Neuron (in vitro differentiated cells): ENCODE measurements around the gene MFAP5.

Experiments used
- H2AFZ ChIP-seq: one replicate; pipeline ENCODE4 v1.6.1; 2013; ENCODE audit warnings: low read depth, mild to moderate bottlenecking, inconsistent platforms, low read length, moderate library complexity
- H3K27me3 ChIP-seq: one replicate; pipeline ENCODE4 v1.6.1; 2013; ENCODE audit warnings: low read length; ENCODE audit not compliant: insufficient read depth
- H3K36me3 ChIP-seq: one replicate; pipeline ENCODE4 v1.6.1; 2013; ENCODE audit warnings: low read length; ENCODE audit not compliant: insufficient read depth
- H3K4me1 ChIP-seq: one replicate; pipeline ENCODE4 v1.6.1; 2013; ENCODE audit warnings: low read length; ENCODE audit not compliant: insufficient read depth
- H3K4me3 ChIP-seq: 2 replicates; pipeline ENCODE4 v1.5.1; 2013; ENCODE audit warnings: mild to moderate bottlenecking, low read length, moderate library complexity
- H3K9me3 ChIP-seq: one replicate; pipeline ENCODE4 v1.6.1; 2013; ENCODE audit warnings: low read length

Gene MFAP5

DNA sequence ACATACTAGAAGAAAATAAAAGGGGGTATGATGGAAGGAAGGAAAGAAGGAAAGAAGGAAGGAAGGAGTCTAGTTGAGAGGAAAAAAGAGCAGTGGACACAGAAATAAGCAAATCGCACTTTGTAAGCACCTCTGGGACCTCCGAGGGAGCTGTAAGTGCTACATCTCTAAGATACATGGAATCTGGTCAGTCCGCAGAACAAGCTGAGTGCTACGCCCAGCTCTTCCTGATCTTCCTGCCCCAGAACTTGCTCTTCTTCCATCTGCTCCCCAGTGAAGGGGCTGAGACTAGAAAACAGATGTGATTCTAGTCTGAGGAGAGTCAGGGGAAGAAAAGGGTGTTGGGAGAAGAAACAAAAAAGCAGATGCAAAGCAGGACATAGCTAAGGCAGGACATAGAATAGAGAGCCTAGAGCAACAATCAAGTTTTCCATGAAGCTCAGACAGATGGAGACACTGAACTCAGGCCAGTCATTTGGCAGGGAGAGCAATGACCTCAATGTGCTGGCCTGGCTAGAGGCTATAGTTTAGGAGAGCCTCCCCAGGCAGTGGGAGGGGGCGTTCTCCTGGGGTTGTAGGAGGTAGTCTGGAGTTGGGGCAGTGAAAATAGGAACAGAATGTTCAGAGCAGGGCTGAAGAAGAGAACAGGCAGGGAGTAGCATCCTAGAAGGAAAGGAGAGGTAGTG is 1.7 kb upstream of the MFAP5 start:
- H3K4me3 ChIP-seq, result no peak overlapping the region
- no peaks in the 10 kb centered on the region for H3K9me3 ChIP-seq

GRCh38 chr12:8661751-8662150 is 875 bp downstream of the MFAP5 start:
- no peak overlapping the region for H2AFZ ChIP-seq
- H3K27me3 ChIP-seq, result no peaks in the 10 kb centered on the region
- peaks cover 4% of the 10 kb centered on the region for H3K4me1 ChIP-seq
- no peaks in the 10 kb centered on the region for H3K36me3 ChIP-seq
- no peak overlapping the region for H3K4me3 ChIP-seq
- no peaks in the 10 kb centered on the region for H3K9me3 ChIP-seq

More for the DNA sequence above, 1.7 kb upstream of the MFAP5 start:
- Histone ChIP-seq H3K36me3 (no peaks in the 10 kb centered on the region), H2AFZ (no peak overlapping the region), H3K4me1 (peaks cover 4% of the 10 kb centered on the region), H3K27me3 (no peaks in the 10 kb centered on the region)

- Histone ChIP-seq H3K9me3 (no peaks in the 10 kb centered on the region), H3K27me3 (no peaks in the 10 kb centered on the region), H3K36me3 (no peaks in the 10 kb centered on the region), H3K4me3 (no peak overlapping the region), H2AFZ (no peak overlapping the region), H3K4me1 (peaks cover 4% of the 10 kb centered on the region)
Observed at GRCh38 chr12:8661016-8661415, 1.6 kb downstream of the MFAP5 start.

- Histone ChIP-seq H3K36me3 (no peaks in the 10 kb centered on the region), H3K4me1 (peaks cover 4% of the 10 kb centered on the region), H3K9me3 (no peaks in the 10 kb centered on the region), H3K27me3 (no peaks in the 10 kb centered on the region), H2AFZ (no peak overlapping the region), H3K4me3 (no peak overlapping the region)
Observed at GRCh38 chr12:8658346-8658745, 4.3 kb downstream of the MFAP5 start.

GRCh38 chr12:8655421-8655820 is 7.2 kb downstream of the MFAP5 start:
- Histone ChIP-seq H3K4me1 (no peaks in the 10 kb centered on the region), H2AFZ (no peak overlapping the region), H3K36me3 (no peaks in the 10 kb centered on the region), H3K27me3 (no peaks in the 10 kb centered on the region), H3K4me3 (no peak overlapping the region), H3K9me3 (no peaks in the 10 kb centered on the region)

DNA sequence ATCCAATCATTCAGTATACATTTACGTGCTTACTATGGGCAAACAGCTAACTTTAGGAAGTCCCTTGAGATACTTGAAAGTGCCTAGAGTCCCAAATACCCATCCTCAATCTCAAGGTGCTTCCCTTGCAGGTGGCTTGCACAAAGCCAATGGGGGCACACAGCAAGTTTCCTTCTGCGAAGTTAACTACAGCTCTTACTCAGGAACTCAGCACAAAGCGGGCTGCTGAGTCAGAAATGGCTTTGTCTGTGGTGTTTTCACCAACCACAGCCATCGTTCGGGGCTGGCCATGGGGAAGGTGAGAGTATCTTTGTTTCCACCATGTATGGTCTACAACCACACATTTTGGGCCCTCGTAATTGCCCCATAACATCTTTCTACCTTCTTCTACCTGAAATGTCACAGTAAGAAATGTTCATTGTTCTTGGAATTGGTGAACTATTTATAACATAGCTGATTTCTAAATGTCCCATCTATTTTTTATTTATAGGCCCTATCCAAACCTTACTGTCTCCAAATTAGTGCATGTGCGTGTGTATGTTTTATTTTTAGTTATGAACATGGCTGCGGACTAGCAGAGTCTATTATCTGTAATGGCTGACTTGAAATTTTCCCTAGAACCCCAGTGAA is 13.9 kb downstream of the MFAP5 start:
- Histone ChIP-seq H3K27me3 (peaks cover 2% of the 10 kb centered on the region), H3K4me3 (no peak overlapping the region), H2AFZ (no peak overlapping the region), H3K9me3 (no peaks in the 10 kb centered on the region), H3K36me3 (no peaks in the 10 kb centered on the region), H3K4me1 (no peaks in the 10 kb centered on the region)

DNA sequence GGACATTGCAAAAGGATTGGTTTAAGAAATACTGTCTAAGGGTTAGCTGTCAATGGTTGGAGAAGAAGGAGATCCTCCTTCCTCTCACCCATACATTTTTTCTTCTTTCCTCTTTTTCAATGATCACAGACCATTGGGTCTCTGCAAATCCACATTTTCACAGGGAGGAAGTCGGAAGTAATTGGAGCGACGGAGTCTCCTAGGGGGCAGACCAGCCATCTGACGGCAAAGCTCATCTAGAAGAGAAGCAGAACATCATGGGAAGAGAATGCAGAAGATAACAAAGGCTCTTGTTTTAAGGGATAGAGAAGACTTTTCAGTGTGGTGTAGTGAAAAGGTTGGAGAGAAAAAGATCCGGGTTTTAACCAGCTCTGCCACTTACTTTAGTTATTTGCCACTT is 14.7 kb downstream of the MFAP5 start:
- H3K36me3 ChIP-seq, result no peaks in the 10 kb centered on the region
- H3K4me3 ChIP-seq, result no peak overlapping the region
- H3K9me3 ChIP-seq, result no peaks in the 10 kb centered on the region
- H3K27me3 ChIP-seq, result peaks cover 2% of the 10 kb centered on the region
- H3K4me1 ChIP-seq, result no peaks in the 10 kb centered on the region
- no peak overlapping the region for H2AFZ ChIP-seq

DNA sequence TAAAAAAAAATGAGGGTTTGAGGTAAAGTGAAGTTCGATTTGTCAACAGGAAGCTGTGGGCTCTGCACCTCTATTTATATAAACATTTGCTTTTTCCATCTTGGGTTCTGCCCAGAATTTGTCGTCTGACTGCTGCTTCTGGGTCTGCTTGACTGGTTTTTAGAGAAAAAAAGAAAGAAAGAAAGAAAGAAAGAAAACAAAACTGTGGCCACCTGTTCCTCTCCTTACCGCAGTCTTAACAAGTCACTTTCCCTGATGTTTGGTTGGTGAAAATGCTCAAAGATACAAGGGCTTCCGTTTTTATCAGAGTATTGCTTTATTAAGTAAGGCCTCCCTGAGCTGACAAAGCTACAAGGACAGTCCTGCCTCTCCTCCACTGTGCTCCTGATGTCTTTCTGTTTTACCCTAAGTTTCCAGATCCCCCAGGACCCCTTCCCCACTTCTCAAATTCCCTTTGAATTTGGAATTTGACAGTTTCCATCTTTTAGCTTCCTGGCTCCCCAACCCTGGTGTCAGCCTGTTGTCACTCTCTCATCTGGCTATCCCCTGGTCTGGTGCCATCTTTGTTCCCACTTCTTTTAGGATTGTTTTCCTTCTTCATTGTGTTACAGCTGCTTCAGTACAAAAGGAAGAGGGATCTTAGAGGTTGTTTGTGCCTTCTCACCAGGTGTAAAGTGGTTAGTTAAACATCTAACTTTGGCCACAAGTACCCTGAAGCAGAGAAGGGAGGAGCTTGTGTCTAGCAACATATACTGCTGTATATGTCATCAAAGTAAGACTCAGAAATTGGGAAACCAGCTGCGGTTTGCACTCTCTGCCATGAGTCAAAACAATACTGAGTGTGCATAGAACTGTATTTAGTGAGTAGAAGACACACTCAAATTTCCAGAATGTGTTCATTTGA is 18.0 kb downstream of the MFAP5 start:
- Histone ChIP-seq H3K4me3 (no peak overlapping the region), H3K9me3 (no peaks in the 10 kb centered on the region), H2AFZ (no peak overlapping the region), H3K36me3 (no peaks in the 10 kb centered on the region), H3K4me1 (no peaks in the 10 kb centered on the region), H3K27me3 (peaks cover 2% of the 10 kb centered on the region)

GRCh38 chr12:8642775-8643174 is 19.9 kb downstream of the MFAP5 start:
- Histone ChIP-seq H3K27me3 (no peaks in the 10 kb centered on the region), H3K9me3 (no peaks in the 10 kb centered on the region), H3K4me3 (no peak overlapping the region), H3K4me1 (no peaks in the 10 kb centered on the region), H3K36me3 (no peaks in the 10 kb centered on the region), H2AFZ (no peak overlapping the region)

GRCh38 chr12:8639936-8640335 is 22.7 kb downstream of the MFAP5 start:
- Histone ChIP-seq H3K4me3 (no peak overlapping the region), H3K27me3 (no peaks in the 10 kb centered on the region), H3K36me3 (no peaks in the 10 kb centered on the region), H2AFZ (no peak overlapping the region), H3K9me3 (no peaks in the 10 kb centered on the region), H3K4me1 (no peaks in the 10 kb centered on the region)

- Histone ChIP-seq H3K27me3 (no peaks in the 10 kb centered on the region), H2AFZ (no peak overlapping the region), H3K4me1 (no peaks in the 10 kb centered on the region), H3K36me3 (no peaks in the 10 kb centered on the region), H3K4me3 (no peak overlapping the region), H3K9me3 (no peaks in the 10 kb centered on the region)
Observed at GRCh38 chr12:8638951-8639350, 23.7 kb downstream of the MFAP5 start.

DNA sequence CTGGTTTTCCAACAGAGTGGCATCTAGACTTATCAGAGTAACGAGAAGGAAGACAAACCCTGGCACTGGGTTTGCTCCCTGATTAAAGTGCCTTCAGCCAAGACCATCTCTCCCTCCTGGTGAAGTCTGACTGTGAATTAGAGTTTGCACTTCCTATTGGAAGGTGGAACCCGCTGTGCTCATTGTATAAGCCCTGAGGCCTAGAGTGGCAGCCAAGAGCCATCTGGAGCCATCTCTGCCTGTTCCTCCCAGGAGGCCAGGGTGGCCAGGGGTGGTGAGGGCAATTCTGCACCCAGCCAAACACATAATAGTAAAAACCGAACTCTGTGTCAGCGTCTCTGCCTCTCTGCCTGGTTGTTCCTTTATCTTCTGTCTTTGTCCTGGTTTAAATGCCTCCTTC is 25.0 kb downstream of the MFAP5 start:
- Histone ChIP-seq H3K27me3 (no peaks in the 10 kb centered on the region), H3K9me3 (no peaks in the 10 kb centered on the region)

GRCh38 chr12:8637244-8637643 is 25.4 kb downstream of the MFAP5 start:
- no peaks in the 10 kb centered on the region for H3K36me3 ChIP-seq
- H3K9me3 ChIP-seq, result no peaks in the 10 kb centered on the region
- H2AFZ ChIP-seq, result no peak overlapping the region
- no peaks in the 10 kb centered on the region for H3K4me1 ChIP-seq
- H3K4me3 ChIP-seq, result no peak overlapping the region
- H3K27me3 ChIP-seq, result no peaks in the 10 kb centered on the region

More for the DNA sequence above, 25.0 kb downstream of the MFAP5 start:
- Histone ChIP-seq H3K36me3 (no peaks in the 10 kb centered on the region), H3K4me1 (no peaks in the 10 kb centered on the region), H3K4me3 (no peak overlapping the region), H2AFZ (no peak overlapping the region)
